ENCODE measurements around the gene BICRA. TPM values are rescaled to one million over a fixed set of nuclear protein-coding genes. Genes with fewer than 3 reads are reported as not detected.
"Not testable (repeated sequence)": the region's sequence is repeated elsewhere in the genome, so short reads cannot be mapped to it uniquely, and the experiment has no call there.

Gene BICRA
- total RNA-seq, 3 donors from 2014 or later: 4.2 to 8.3 (median 7.5) TPM

DNA sequence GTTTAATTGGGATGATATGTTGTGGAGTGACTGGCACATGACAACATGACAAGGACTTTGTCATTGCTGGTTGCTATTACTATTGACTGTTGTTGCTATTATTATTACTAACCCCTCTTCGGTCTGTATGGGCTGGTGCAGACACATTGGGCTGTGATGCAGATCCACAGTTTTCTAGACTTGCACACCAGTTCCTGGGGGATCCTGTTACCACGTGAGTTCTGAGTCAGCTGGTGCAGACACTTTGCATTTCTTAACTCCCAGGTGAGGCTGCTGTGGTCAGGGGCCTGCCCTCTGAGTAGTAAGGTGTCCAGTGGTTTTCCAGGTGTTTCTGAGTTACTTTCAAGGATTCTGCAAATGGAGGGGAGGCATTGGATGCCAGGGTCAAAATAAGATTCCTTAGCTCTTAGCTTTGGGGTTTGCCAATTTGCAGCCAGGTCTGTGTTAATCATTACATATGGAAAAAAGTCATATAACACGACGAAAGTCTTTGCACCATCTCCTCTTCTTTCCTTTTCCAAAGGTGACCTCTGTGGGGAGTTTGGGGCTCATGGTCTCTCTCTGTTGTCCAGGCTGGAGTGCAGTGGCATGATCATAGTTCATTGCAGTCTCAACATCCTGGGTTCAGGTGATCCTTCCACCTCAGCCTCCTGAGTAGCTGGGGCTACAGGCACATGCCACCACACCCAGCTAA lies 19.3 kb downstream of the BICRA start:
- Histone ChIP-seq H3K4me3 (no peak overlapping the region), H3K36me3 (no peaks in the 10 kb centered on the region), H3K27ac (no peak overlapping the region), H3K4me1 (no peaks in the 10 kb centered on the region), H3K9me3 (no peaks in the 10 kb centered on the region), H3K27me3 (no peaks in the 10 kb centered on the region)
- DNase-seq (ENCODE audit: low spot score in 2 of 2): no peak
- TF ChIP-seq, protein P1, sequence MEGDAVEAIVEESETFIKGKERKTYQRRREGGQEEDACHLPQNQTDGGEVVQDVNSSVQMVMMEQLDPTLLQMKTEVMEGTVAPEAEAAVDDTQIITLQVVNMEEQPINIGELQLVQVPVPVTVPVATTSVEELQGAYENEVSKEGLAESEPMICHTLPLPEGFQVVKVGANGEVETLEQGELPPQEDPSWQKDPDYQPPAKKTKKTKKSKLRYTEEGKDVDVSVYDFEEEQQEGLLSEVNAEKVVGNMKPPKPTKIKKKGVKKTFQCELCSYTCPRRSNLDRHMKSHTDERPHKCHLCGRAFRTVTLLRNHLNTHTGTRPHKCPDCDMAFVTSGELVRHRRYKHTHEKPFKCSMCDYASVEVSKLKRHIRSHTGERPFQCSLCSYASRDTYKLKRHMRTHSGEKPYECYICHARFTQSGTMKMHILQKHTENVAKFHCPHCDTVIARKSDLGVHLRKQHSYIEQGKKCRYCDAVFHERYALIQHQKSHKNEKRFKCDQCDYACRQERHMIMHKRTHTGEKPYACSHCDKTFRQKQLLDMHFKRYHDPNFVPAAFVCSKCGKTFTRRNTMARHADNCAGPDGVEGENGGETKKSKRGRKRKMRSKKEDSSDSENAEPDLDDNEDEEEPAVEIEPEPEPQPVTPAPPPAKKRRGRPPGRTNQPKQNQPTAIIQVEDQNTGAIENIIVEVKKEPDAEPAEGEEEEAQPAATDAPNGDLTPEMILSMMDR (IDR thresholded peaks at IDR 0.05): no peak
- no peak for TF ChIP-seq POLR2A (IDR thresholded peaks at IDR 0.05)
- no peak for TF ChIP-seq POLR2AphosphoS5 (IDR thresholded peaks at IDR 0.05)
- intact Hi-C loops (cut with DNase I; ENCODE audit: low total_unique reads): no loop called here

DNA sequence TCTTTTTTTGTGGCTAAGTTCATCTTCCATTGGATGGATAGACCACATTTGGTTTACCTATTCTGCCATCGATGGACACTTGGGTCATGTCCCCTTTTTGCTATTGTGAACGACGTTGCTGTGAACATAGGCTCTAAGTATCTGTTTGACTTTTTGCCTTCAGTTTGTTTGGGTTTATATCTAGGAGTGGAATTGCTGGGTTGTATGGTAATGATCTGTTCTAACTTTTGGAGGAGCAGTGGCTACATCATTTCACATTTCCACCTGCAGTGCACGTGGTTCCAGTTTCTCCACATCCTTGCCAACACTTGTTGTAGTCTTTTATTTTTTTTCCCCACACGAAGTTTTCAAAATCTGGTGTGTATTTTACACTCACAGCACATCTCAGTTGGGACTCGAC lies 21.7 kb downstream of the BICRA start:
- H3K4me1 ChIP-seq: no peaks in the 10 kb centered on the region
- H3K9me3 ChIP-seq: no peaks in the 10 kb centered on the region
- H3K4me3 ChIP-seq: no peak overlapping the region
- intact Hi-C loops (cut with DNase I; ENCODE audit: low total_unique reads): no loop called here
- no peaks in the 10 kb centered on the region for H3K36me3 ChIP-seq
- DNase-seq (ENCODE audit: low spot score in 2 of 2): no peak
- no peaks in the 10 kb centered on the region for H3K27me3 ChIP-seq
- H3K27ac ChIP-seq: no peak overlapping the region
- TF ChIP-seq POLR2AphosphoS5 (IDR thresholded peaks at IDR 0.05) (no peak), POLR2A (IDR thresholded peaks at IDR 0.05) (no peak)
- TF ChIP-seq, protein P1 (IDR thresholded peaks at IDR 0.05): no peak

DNA sequence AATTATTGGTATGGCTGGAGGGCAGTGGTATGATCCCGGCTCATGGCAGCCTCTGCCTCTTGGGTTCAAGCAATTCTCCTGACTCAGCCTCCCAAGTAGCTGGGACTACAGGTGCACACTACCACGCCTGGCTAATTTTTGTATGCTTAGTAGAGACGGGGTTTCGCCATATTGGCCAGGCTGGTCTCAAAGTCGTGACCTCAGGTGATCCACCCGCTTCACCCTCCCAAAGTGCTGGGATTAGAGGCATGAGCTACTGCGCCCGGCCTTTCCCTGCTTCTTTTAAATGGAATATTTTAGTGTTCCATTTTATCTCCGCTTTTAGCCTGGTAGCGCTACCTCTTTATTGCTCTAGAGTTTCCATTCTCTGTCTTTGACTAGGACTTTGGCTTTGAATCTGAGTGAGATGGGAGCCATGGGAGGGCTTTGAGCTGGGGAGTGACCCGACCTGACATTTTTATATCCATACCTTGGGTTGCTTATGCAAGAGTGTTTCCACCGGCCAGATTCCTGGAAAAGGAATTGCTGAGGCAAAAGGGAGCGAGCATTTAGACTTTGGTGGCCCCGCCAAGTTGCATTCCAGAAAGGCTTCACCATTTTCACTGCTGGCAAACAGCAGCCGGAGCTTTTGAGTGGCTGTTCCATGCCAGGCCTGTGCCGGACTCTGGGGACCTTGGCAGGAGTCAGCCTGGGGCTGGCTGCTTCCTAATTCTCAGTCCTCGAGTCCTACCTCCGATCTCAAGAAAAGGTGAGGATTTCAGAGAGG lies 22.9 kb downstream of the BICRA start:
- Histone ChIP-seq H3K36me3 (no peaks in the 10 kb centered on the region), H3K27me3 (no peaks in the 10 kb centered on the region), H3K9me3 (no peaks in the 10 kb centered on the region), H3K4me3 (no peak overlapping the region), H3K4me1 (no peaks in the 10 kb centered on the region), H3K27ac (no peak overlapping the region)
- TF ChIP-seq POLR2A (IDR thresholded peaks at IDR 0.05) (no peak), POLR2AphosphoS5 (IDR thresholded peaks at IDR 0.05) (no peak)
- TF ChIP-seq, protein P1 (IDR thresholded peaks at IDR 0.05): no peak
- intact Hi-C loops (cut with DNase I; ENCODE audit: low total_unique reads): no loop called here
- no peak for DNase-seq (ENCODE audit: low spot score in 2 of 2)

DNA sequence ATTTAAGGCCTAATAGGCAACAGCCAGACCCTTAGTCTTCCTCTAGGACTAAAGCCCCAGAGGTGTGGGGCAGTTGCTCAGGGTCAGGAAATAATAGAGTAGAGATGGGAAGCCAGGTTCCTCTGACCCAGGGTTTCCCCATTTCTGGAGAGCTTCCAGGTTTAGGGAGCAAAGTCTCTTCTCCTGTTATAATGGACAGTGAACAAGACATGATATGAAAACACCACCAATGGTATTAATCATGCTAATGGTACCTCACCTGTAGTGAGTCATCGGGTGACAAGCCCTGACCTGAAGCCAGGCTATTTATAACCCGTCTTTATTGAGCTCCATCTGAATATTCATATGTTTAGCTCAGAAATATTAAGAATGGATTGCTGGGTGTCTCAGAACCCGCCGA lies 24.6 kb downstream of the BICRA start:
- Histone ChIP-seq H3K27ac (peak overlapping the region; percentile 21 to 25), H3K4me1 (no peaks in the 10 kb centered on the region), H3K9me3 (no peaks in the 10 kb centered on the region), H3K36me3 (no peaks in the 10 kb centered on the region), H3K4me3 (no peak overlapping the region), H3K27me3 (no peaks in the 10 kb centered on the region)
- intact Hi-C loops (cut with DNase I; ENCODE audit: low total_unique reads): no loop called here
- DNase-seq (ENCODE audit: low spot score in 2 of 2): no peak
- TF ChIP-seq, protein P1 (IDR thresholded peaks at IDR 0.05): no peak
- TF ChIP-seq POLR2AphosphoS5 (IDR thresholded peaks at IDR 0.05) (no peak), POLR2A (IDR thresholded peaks at IDR 0.05) (no peak)

DNA sequence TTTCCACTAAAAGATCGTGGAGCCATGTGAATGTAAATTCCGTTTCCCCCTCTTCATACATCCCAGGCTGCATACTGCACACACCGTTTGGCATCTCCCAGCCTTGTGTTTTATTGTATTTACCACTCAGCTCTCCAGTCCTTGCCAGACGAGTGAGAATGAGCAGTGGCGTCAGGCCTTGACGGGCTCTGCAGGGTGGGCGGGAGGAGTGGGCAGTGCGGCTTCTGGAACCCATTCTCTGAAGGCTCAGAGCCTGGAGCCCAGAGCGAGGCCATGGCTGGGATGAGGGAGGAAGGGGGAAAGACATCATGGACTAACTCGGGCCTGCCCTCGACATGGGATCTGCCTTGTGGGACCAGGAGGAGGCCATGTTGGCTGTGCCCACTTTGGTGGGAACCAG lies 25.1 kb downstream of the BICRA start:
- intact Hi-C loops (cut with DNase I; ENCODE audit: low total_unique reads): no loop called here
- Histone ChIP-seq H3K27me3 (no peaks in the 10 kb centered on the region), H3K9me3 (no peaks in the 10 kb centered on the region), H3K4me3 (no peak overlapping the region), H3K4me1 (no peaks in the 10 kb centered on the region), H3K36me3 (no peaks in the 10 kb centered on the region), H3K27ac (peak overlapping the region; percentile 21 to 25)
- DNase-seq (ENCODE audit: low spot score in 2 of 2): no peak
- TF ChIP-seq, protein P1 (IDR thresholded peaks at IDR 0.05): no peak
- TF ChIP-seq POLR2AphosphoS5 (IDR thresholded peaks at IDR 0.05): no peak
- no peak for TF ChIP-seq POLR2A (IDR thresholded peaks at IDR 0.05)

DNA sequence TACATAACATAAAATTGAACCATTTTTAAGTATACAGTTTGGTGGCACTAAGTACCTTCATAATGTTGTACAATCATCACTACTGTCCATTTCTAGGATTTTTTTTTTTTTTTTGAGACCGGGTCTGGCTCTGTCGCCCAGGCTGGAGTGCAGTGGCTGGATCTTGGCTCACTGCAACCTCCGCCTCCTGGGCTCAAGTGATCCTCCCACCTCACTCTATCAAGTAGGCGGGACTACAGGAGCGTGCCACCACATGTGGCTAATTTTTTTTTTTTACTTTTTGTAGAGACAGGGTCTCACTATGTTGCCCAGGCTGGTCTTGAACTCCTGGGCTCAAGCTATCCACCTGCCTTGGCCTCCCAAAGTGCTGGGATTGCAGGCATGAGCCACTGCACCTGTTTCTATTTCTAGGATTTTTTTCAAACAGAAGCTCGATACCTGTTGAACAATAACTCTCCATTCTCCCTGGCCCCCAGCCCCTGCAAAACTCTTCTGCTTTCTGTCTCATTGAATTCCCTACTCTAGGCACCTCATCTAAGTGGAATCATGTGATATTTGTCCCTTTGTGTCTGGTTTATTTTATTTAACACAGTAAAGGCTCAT lies 26.3 kb downstream of the BICRA start:
- intact Hi-C loops (cut with DNase I; ENCODE audit: low total_unique reads); DNase-seq (ENCODE audit: low spot score in 2 of 2); H3K27me3 ChIP-seq; H3K36me3 ChIP-seq; H3K4me1 ChIP-seq; H3K9me3 ChIP-seq; H3K27ac ChIP-seq; H3K4me3 ChIP-seq: not testable (repeated sequence)
